ENCODE results near the gene MPIG6B.

- TF ChIP-seq POLR2A (IDR thresholded peaks at IDR 0.05; ENCODE audit: extremely low read depth, insufficient read length) (no peak), CTCF (IDR thresholded peaks at IDR 0.05; ENCODE audit: low read depth, low read length) (no peak)
- TF ChIP-seq, protein P1, sequence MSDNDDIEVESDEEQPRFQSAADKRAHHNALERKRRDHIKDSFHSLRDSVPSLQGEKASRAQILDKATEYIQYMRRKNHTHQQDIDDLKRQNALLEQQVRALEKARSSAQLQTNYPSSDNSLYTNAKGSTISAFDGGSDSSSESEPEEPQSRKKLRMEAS (IDR thresholded peaks at IDR 0.05; ENCODE audit: low read depth, low read length), result no peak
These were observed 22.3 kb upstream of the MPIG6B start for GRCh38 chr6:31700740-31701401.

Measured in NB4 (cell line).